Colonic mucosa (tissue), 4 donors: ENCODE measurements around the gene CNNM1. TPM values are rescaled to one million over a fixed set of nuclear protein-coding genes. Genes with fewer than 3 reads are reported as not detected.

ENCODE experiments used
- DNase-seq: peaks from one replicate; pipeline ENCODE4 v3.0.0-alpha.2; 2020
- H3K27ac ChIP-seq: fragments of 200-600 bp; one replicate; pipeline ENCODE4 v1.8.0; 2021
- H3K27me3 ChIP-seq: fragments of 200-600 bp; one replicate; pipeline ENCODE4 v1.8.0; 2021
- H3K36me3 ChIP-seq: fragments of 200-600 bp; one replicate; pipeline ENCODE4 v1.8.0; 2021
- H3K4me1 ChIP-seq: fragments of 200-600 bp; one replicate; pipeline ENCODE4 v1.8.0; 2021; ENCODE audit warnings: mild to moderate bottlenecking
- H3K4me3 ChIP-seq: fragments of 200-600 bp; one replicate; pipeline ENCODE4 v1.8.0; 2021
- H3K9ac ChIP-seq, 2 donors: one replicate each; pipeline ENCODE4 v1.7.0; 2013; ENCODE audit warnings: control low read depth in 2 of 2, low read depth in 2 of 2, low read length in 2 of 2
- H3K9me3 ChIP-seq: fragments of 200-600 bp; one replicate; pipeline ENCODE4 v1.8.0; 2021
- CTCF ChIP-seq: fragments of 200-600 bp; IDR thresholded peaks from one replicate; pipeline ENCODE4 v1.8.0; 2022; ENCODE audit warnings: antibody characterized with exemption, mild to moderate bottlenecking
- intact Hi-C: fragments of 100-400 bp; cut with DNase I; formaldehyde crosslinking; loops from one replicate; pipeline ENCODE4 v1.14.1; 2022
- total RNA-seq, 2 donors: library from RNA; stranded (reverse); fragmentation: NEBNext Ultra II Directional in 1 of 2; extraction: Animal tissue kit (Norgen Biotek cat#: 25700) in 1 of 2; gene quantifications; one replicate each; pipeline ENCODE4 v1.2.1, GENCODE V29; 2021
- donor health status: healthy.
- donor health status: DM: no; HTN: no; CAD: no.
- donor health status: DM: no; HTN: no; CAD: no.

CNNM1 gene
- total RNA-seq: under 1 TPM; 0.27 to 0.35 TPM

DNA sequence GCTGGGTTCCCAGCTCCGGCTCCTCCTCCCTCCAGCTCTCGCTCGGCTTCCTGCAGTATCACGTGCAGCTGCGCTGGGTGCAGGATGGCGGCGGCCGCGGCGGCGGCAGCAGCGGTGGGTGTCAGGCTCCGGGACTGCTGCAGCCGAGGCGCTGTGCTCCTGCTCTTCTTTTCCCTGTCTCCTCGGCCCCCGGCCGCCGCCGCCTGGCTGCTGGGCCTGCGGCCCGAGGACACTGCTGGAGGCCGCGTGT, at the start of gene CNNM1:
Gene CNNM1, plus strand, starts transcription at position 53 of the 250 bp plus-strand sequence. Its CDS starts 32 bp downstream, at position 85.
- H3K9ac ChIP-seq: peak within 1 kb of the TSS in 1 of 2 donors; percentile 60
- H3K36me3 ChIP-seq: no peaks in the 10 kb centered on the region

GRCh38 chr10:99279626-99280111, 49.5 kb upstream of the CNNM1 start:
- Histone ChIP-seq H3K9ac (no peak overlapping the region), H3K4me3 (no peak overlapping the region), H3K27ac (no peak overlapping the region), H3K27me3 (no peaks in the 10 kb centered on the region), H3K36me3 (no peaks in the 10 kb centered on the region), H3K9me3 (no peaks in the 10 kb centered on the region), H3K4me1 (no peaks in the 10 kb centered on the region)
- intact Hi-C loops: no loop called here
- TF ChIP-seq CTCF: no peak
- no peak for DNase-seq

More for the DNA sequence above, at the start of gene CNNM1:
- peaks cover 3% of the 10 kb centered on the region for H3K4me1 ChIP-seq
- no peak within 1 kb of the TSS for H3K27ac ChIP-seq
- intact Hi-C loops: no loop called here
- H3K4me3 ChIP-seq: peak within 1 kb of the TSS; percentile 47
- H3K9me3 ChIP-seq: no peaks in the 10 kb centered on the region
- peak; percentile 25 for DNase-seq
- no peak for TF ChIP-seq CTCF
- H3K27me3 ChIP-seq: peaks cover 32% of the 10 kb centered on the region

- Histone ChIP-seq H3K27me3 (no peaks in the 10 kb centered on the region), H3K9ac (no peak overlapping the region), H3K27ac (no peak overlapping the region), H3K9me3 (no peaks in the 10 kb centered on the region), H3K36me3 (no peaks in the 10 kb centered on the region), H3K4me1 (no peaks in the 10 kb centered on the region), H3K4me3 (no peak overlapping the region)
- no peak for DNase-seq
- no peak for TF ChIP-seq CTCF
- intact Hi-C loops: no loop called here
Observed at GRCh38 chr10:99280472-99280871, 48.7 kb upstream of the CNNM1 start.

DNA sequence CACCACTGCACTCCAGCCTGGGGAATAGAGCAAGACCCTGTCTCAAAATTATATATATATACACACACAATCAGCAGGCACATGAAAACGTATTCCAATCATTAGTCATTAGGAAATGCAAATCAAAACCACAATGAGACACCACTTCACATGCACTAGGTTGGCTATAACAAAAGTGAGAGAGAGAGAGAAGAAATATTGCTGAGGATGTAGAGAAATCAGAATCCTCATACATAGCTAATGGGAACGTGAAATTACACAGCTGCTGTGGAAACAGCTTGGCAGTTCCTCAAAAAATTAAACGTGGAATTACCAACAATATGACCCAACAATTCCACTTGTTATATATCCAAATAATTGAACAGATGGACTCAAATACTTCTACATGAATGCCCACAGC, 43.3 kb upstream of the CNNM1 start:
- H3K27ac ChIP-seq: no peak overlapping the region
- intact Hi-C loops: no loop called here
- no peaks in the 10 kb centered on the region for H3K36me3 ChIP-seq
- no peak for TF ChIP-seq CTCF
- H3K4me3 ChIP-seq: no peak overlapping the region
- no peak overlapping the region for H3K9ac ChIP-seq
- no peaks in the 10 kb centered on the region for H3K4me1 ChIP-seq
- DNase-seq: no peak
- no peaks in the 10 kb centered on the region for H3K27me3 ChIP-seq
- no peaks in the 10 kb centered on the region for H3K9me3 ChIP-seq

GRCh38 chr10:99290306-99290705, 38.9 kb upstream of the CNNM1 start:
- Histone ChIP-seq H3K9me3 (no peaks in the 10 kb centered on the region), H3K36me3 (no peaks in the 10 kb centered on the region), H3K4me1 (no peaks in the 10 kb centered on the region), H3K27me3 (no peaks in the 10 kb centered on the region), H3K4me3 (no peak overlapping the region), H3K9ac (no peak overlapping the region), H3K27ac (no peak overlapping the region)
- intact Hi-C loops: no loop called here
- TF ChIP-seq CTCF: no peak
- DNase-seq: no peak

- TF ChIP-seq CTCF: no peak
- Histone ChIP-seq H3K27me3 (no peaks in the 10 kb centered on the region), H3K36me3 (no peaks in the 10 kb centered on the region), H3K9ac (no peak overlapping the region), H3K4me1 (no peaks in the 10 kb centered on the region), H3K9me3 (no peaks in the 10 kb centered on the region), H3K4me3 (no peak overlapping the region), H3K27ac (no peak overlapping the region)
- intact Hi-C loops: no loop called here
- no peak for DNase-seq
Observed at GRCh38 chr10:99292159-99292558, 37.0 kb upstream of the CNNM1 start.
